Measurements from ENCODE around the gene TMEM62.
A peak's percentile ranks its signal among the peaks of the same experiment; 100 is the strongest.

The TMEM62 gene

DNA sequence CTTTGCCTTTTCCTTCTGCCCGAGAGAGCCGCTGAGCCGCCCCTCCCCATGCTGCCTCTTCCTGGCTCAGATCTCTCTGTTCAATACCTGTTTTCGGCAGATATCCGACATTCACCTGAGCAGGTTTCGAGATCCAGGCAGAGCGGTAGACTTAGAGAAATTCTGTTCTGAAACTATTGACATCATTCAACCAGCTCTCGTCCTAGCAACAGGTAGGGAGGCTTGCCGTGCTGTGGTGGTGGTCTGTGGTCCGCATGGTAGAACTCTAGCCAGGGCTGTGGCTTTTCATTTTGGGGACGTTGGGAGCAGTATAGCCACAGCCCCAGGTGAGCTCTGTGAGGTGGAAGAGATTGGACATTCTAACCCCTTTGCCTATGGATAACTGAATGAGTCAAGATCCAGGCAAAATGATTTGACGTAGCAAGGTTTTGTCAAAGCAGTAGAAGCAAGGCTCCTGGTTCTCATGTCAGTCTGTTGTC lies 810 bp downstream of the TMEM62 start:
- no peak for TF ChIP-seq CTCF (IDR thresholded peaks at IDR 0.05; ENCODE audit: low read depth, low read length)
- DNase-seq (ENCODE audit: extremely low read depth, low read depth) = no peak

DNA sequence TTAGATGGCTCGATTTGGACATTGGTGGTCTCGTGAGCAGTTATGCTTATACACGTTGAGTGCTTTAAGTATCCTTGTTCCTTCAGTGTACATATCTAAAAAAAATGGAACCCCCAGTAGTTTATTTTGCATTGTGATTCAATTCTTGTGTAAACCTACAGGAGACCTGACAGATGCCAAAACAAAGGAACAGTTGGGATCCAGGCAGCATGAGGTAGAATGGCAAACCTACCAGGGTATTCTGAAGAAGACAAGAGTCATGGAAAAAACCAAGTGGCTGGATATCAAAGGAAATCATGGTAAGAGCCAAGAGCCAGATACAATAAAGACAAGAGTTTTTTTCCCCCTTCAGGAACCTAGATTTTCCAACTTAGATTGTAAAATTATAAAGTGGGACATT lies 2.0 kb downstream of the TMEM62 start:
- no peak for TF ChIP-seq CTCF (IDR thresholded peaks at IDR 0.05; ENCODE audit: low read depth, low read length)
- no peak for DNase-seq (ENCODE audit: extremely low read depth, low read depth)

DNA sequence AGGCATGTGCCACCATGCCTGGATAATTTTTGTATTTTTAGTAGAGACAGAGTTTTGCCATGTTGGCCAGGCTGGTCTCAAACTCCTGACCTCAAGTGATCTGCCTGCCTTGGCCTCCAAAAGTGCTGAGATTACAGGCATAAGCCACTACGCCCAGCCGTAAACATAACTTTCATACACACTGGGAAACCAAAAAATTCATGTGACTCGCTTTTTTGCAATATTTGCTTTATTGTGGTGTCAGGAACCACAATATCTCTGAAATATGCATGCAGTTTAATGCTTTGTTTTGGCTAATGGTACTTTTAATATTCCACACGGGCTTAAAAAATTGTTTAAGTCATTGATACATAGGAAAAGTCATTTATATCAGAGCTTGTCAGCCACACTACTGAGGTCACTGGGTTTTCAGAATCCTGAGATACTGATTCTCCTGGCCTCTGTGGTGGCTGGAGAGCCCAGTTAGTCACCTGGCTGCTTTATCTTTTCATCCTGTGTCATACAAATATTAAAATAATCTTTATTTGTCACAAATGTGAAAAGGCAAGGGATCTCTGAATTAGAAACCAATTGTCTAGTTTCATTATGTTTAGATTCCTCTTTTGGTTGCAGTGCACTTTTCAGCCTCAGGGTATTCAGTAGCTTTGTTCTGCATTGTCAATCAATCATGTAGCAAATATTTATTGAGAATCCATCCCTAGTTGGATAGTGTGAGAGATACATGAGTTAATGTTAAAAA lies 10.0 kb downstream of the TMEM62 start:
- TF ChIP-seq CTCF (IDR thresholded peaks at IDR 0.05; ENCODE audit: low read depth, low read length) = no peak
- no peak for DNase-seq (ENCODE audit: extremely low read depth, low read depth)

- no peak for TF ChIP-seq CTCF (IDR thresholded peaks at IDR 0.05; ENCODE audit: low read depth, low read length)
- DNase-seq (ENCODE audit: extremely low read depth, low read depth) = no peak
Measured at GRCh38 chr15:43144512-43144911, 11.1 kb downstream of the TMEM62 start.

- no peak for TF ChIP-seq CTCF (IDR thresholded peaks at IDR 0.05; ENCODE audit: low read depth, low read length)
- no peak for DNase-seq (ENCODE audit: extremely low read depth, low read depth)
Measured at GRCh38 chr15:43146184-43146583, 12.8 kb downstream of the TMEM62 start.

- no peak for TF ChIP-seq CTCF (IDR thresholded peaks at IDR 0.05; ENCODE audit: low read depth, low read length)
- DNase-seq (ENCODE audit: extremely low read depth, low read depth) = peak; percentile 74
Measured at GRCh38 chr15:43150191-43150929, 17.0 kb downstream of the TMEM62 start.

DNA sequence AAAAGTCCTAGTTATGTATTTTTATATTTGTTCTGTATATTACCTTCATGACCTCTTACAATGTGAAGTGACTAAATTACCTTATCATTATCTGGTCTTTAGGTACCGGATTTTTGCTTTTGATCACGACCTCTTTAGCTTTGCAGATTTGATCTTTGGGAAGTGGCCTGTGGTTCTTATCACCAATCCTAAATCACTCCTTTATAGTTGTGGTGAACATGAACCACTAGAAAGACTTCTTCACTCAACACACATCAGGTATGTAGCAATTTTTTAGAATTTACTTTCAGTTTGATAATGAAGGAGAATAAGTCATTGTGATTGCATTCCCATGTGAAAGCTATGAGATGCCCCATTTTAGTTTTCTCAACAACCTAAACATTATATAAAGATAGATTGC lies 18.3 kb downstream of the TMEM62 start:
- TF ChIP-seq CTCF (IDR thresholded peaks at IDR 0.05; ENCODE audit: low read depth, low read length) = no peak

More for the DNA sequence above, 18.3 kb downstream of the TMEM62 start:
- no peak for DNase-seq (ENCODE audit: extremely low read depth, low read depth)

Measured in AG09319 (cell line).